ENCODE data around the gene TRPT1. TPM values are rescaled to one million over a fixed set of nuclear protein-coding genes. Genes with fewer than 3 reads are reported as not detected.

The TRPT1 gene
- total RNA-seq, 1 experiment from 2014 or later, result 58.8 TPM

DNA sequence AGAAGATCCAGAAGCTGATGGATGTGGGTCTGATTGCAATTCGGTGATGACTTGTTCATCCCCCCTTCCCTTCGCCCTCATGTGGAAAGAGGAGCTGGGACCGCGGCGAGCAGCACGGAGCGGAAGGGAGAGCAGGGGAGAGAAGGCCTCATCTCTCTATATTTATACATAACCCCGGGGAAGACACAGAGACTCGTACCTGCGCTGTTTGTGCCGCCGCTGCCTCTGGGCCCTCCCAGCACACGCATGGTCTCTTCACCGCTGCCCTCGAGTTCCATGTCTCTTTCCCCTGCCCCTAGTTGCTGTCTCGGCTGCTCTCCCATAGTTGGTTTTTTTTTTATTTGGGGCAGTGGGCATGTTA lies 21.9 kb downstream of the TRPT1 start (continued):
- TF ChIP-seq, protein P1, sequence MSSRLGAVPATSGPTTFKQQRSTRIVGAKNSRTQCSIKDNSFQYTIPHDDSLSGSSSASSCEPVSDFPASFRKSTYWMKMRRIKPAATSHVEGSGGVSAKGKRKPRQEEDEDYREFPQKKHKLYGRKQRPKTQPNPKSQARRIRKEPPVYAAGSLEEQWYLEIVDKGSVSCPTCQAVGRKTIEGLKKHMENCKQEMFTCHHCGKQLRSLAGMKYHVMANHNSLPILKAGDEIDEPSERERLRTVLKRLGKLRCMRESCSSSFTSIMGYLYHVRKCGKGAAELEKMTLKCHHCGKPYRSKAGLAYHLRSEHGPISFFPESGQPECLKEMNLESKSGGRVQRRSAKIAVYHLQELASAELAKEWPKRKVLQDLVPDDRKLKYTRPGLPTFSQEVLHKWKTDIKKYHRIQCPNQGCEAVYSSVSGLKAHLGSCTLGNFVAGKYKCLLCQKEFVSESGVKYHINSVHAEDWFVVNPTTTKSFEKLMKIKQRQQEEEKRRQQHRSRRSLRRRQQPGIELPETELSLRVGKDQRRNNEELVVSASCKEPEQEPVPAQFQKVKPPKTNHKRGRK (CRISPR knock-in tag; IDR thresholded peaks at IDR 0.05; ENCODE audit: borderline replicate concordance), result no peak
- TF ChIP-seq EMX1 (CRISPR knock-in tag; IDR thresholded peaks at IDR 0.05), result no peak
- TF ChIP-seq E2F1 (CRISPR knock-in tag; IDR thresholded peaks at IDR 0.05), result no peak
- no peak for TF ChIP-seq SMAD4 (CRISPR knock-in tag; IDR thresholded peaks at IDR 0.05)
- no peak for TF ChIP-seq ZNF416 (CRISPR knock-in tag; IDR thresholded peaks at IDR 0.05)
- no peak for TF ChIP-seq ETV6 (CRISPR knock-in tag; IDR thresholded peaks at IDR 0.05)

GRCh38 chr11:64203421-64204079 lies 22.4 kb downstream of the TRPT1 start:
- POLR2A ChIA-PET, result interaction anchor here (0.9 kb wide), 1 partner anchor 38 kb away, joined by 3 read pairs; the partner anchor contains the start of gene FKBP2
- no peak for DNase-seq (ENCODE audit: low spot score)
- no peak for TF ChIP-seq RORB (CRISPR knock-in tag; IDR thresholded peaks at IDR 0.05)
- TF ChIP-seq ATF3 (CRISPR knock-in tag; conservative IDR thresholded peaks at IDR 0.05), result no peak
- TF ChIP-seq, protein P2, sequence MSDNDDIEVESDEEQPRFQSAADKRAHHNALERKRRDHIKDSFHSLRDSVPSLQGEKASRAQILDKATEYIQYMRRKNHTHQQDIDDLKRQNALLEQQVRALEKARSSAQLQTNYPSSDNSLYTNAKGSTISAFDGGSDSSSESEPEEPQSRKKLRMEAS (CRISPR knock-in tag; IDR thresholded peaks at IDR 0.05), result no peak
- no peak for TF ChIP-seq CREB1 (CRISPR knock-in tag; IDR thresholded peaks at IDR 0.05)
- TF ChIP-seq ATF1 (CRISPR knock-in tag; IDR thresholded peaks at IDR 0.05), result no peak
- no peak for TF ChIP-seq CBFB (CRISPR knock-in tag; IDR thresholded peaks at IDR 0.05; ENCODE audit: low read depth)
- no peak for TF ChIP-seq MLX (CRISPR knock-in tag; IDR thresholded peaks at IDR 0.05)
- no peak for TF ChIP-seq CTCF (IDR thresholded peaks at IDR 0.05)
- no peak for TF ChIP-seq ZBTB43 (CRISPR knock-in tag; IDR thresholded peaks at IDR 0.05)
- TF ChIP-seq ZBTB21 (CRISPR knock-in tag; IDR thresholded peaks at IDR 0.05; ENCODE audit: borderline replicate concordance), result no peak
- no peak for TF ChIP-seq FOXP1 (CRISPR knock-in tag; IDR thresholded peaks at IDR 0.05; ENCODE audit: borderline replicate concordance)
- TF ChIP-seq, protein P1 (CRISPR knock-in tag; IDR thresholded peaks at IDR 0.05; ENCODE audit: borderline replicate concordance), result no peak
- no peak for TF ChIP-seq GTF2I (CRISPR knock-in tag; conservative IDR thresholded peaks at IDR 0.05)
- TF ChIP-seq TEAD1 (CRISPR knock-in tag; IDR thresholded peaks at IDR 0.05), result no peak
- TF ChIP-seq PRRX2 (CRISPR knock-in tag; IDR thresholded peaks at IDR 0.05), result no peak
- TF ChIP-seq CREM (CRISPR knock-in tag; IDR thresholded peaks at IDR 0.05), result no peak
- TF ChIP-seq ZNF138 (CRISPR knock-in tag; conservative IDR thresholded peaks at IDR 0.05), result no peak
- no peak for TF ChIP-seq SMAD3 (CRISPR knock-in tag; IDR thresholded peaks at IDR 0.05; ENCODE audit: borderline replicate concordance)
- TF ChIP-seq, protein P3, sequence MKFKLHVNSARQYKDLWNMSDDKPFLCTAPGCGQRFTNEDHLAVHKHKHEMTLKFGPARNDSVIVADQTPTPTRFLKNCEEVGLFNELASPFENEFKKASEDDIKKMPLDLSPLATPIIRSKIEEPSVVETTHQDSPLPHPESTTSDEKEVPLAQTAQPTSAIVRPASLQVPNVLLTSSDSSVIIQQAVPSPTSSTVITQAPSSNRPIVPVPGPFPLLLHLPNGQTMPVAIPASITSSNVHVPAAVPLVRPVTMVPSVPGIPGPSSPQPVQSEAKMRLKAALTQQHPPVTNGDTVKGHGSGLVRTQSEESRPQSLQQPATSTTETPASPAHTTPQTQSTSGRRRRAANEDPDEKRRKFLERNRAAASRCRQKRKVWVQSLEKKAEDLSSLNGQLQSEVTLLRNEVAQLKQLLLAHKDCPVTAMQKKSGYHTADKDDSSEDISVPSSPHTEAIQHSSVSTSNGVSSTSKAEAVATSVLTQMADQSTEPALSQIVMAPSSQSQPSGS (CRISPR knock-in tag; IDR thresholded peaks at IDR 0.05; ENCODE audit: borderline replicate concordance, low read depth), result no peak
- Mint-ChIP-seq H3K27me3 (ENCODE audit: low read depth) (no peaks in the 10 kb centered on the region), H3K27ac (peak overlapping the region; percentile 88; the same call in 1 of the 2 replicates), H3K36me3 (peaks cover 57% of the 10 kb centered on the region), H3K4me3 (no peak overlapping the region), H3K4me1 (peaks cover 6% of the 10 kb centered on the region), H3K9me3 (no peaks in the 10 kb centered on the region)
- CTCF ChIA-PET, result interaction anchor here (0.7 to 5.4 kb wide), 12 partner anchors 12 to 196 kb away, joined by 3 to 76 read pairs (median 8); partner anchors contain the start of genes NUDT22, PLCB3, STIP1 and TRPT1
- ATAC-seq, result no peak
